ENCODE data around the gene SYNJ2. TPM values are rescaled to one million over a fixed set of nuclear protein-coding genes. Genes with fewer than 3 reads are reported as not detected.

The SYNJ2 gene
- total RNA-seq, 1 experiment from 2014 or later = 24.5 TPM

GRCh38 chr6:158042245-158042798, 60.7 kb downstream of the SYNJ2 start:
- Histone ChIP-seq H3K27ac (ENCODE audit: insufficient read length, low read depth, low read length) (no peak overlapping the region), H3K79me2 (ENCODE audit: insufficient read depth, low read length) (no peaks in the 10 kb centered on the region), H3T11ph (ENCODE audit: low read length) (no peak overlapping the region), H3K4me2 (ENCODE audit: insufficient read depth, insufficient read length, low read length) (no peak overlapping the region), H2BK20ac (ENCODE audit: low read depth, low read length, poor library complexity, severe bottlenecking) (no peak overlapping the region), H4K91ac (ENCODE audit: insufficient read length, low read depth, low read length) (no peak overlapping the region), H2AK5ac (ENCODE audit: insufficient read length, low read length) (no peak overlapping the region), H4K8ac (replicated peaks; ENCODE audit: insufficient read length, low read depth, low read length) (no peak overlapping the region), H2BK12ac (ENCODE audit: insufficient read length, low read depth, low read length) (no peak overlapping the region), H3K18ac (ENCODE audit: insufficient read length, low read depth, low read length) (no peak overlapping the region), H3K4me1 (ENCODE audit: insufficient read depth, low read length) (no peaks in the 10 kb centered on the region; the same call in 1 of the 2 replicates), H2BK5ac (ENCODE audit: insufficient read length, low read length) (no peak overlapping the region), H3K23me2 (ENCODE audit: insufficient read length, low read depth, low read length, poor library complexity, severe bottlenecking) (no peaks in the 10 kb centered on the region), H3K9me3 (ENCODE audit: control insufficient read depth, low read depth, low read length) (no peaks in the 10 kb centered on the region), H3K23ac (ENCODE audit: insufficient read length, low read depth, low read length) (no peak overlapping the region), H4K5ac (ENCODE audit: insufficient read length, low read depth, low read length) (no peak overlapping the region), H3K9ac (ENCODE audit: extremely low read depth, insufficient read length, low read length) (no peak overlapping the region), H3K56ac (ENCODE audit: insufficient read length, low read depth, low read length) (no peak overlapping the region), H2BK15ac (ENCODE audit: low read depth, low read length) (no peak overlapping the region), H2AFZ (ENCODE audit: low read length) (no peak overlapping the region), H3K4ac (ENCODE audit: low read depth, low read length) (no peak overlapping the region), H2BK120ac (ENCODE audit: low read depth, low read length, poor library complexity, severe bottlenecking) (no peak overlapping the region), H3K14ac (ENCODE audit: insufficient read depth, low read length) (no peak overlapping the region), H3K27me3 (ENCODE audit: insufficient read depth, low read length) (no peaks in the 10 kb centered on the region), H4K20me1 (ENCODE audit: control insufficient read depth, insufficient read depth, insufficient read length) (no peaks in the 10 kb centered on the region), H3K79me1 (ENCODE audit: insufficient read depth, low read depth, low read length, poor library complexity, severe bottlenecking) (no peaks in the 10 kb centered on the region)
- H3K27ac Mint-ChIP-seq = peak overlapping the region; percentile 18 to 88 (median 25); a peak in 3 of 7 replicates
- no peak overlapping the region for H3K4me3 Mint-ChIP-seq
- DNase-seq = peak; percentile 26
- H3K27me3 Mint-ChIP-seq (ENCODE audit: low read depth) = no peaks in the 10 kb centered on the region
- H3K9me3 Mint-ChIP-seq = no peaks in the 10 kb centered on the region
- peaks cover 0 to 34% (median 4%) of the 10 kb centered on the region in 3 experiments; a peak in 5 of 7 replicates for H3K36me3 Mint-ChIP-seq (ENCODE audit: insufficient read depth in 1 of 3, low read depth in 3 of 3)
- no CpG with 5 or more reads among the region's 16 CpGs for WGBS (ENCODE audit: extremely low coverage, insufficient read length, low lambda C conversion rate)
- H3K4me1 Mint-ChIP-seq = peaks cover 18 to 23% of the 10 kb centered on the region in 2 experiments
- TF ChIP-seq CTCF (conservative IDR thresholded peaks at IDR 0.05) = no peak
